ENCODE measurements around the gene TEX29. TPM values are rescaled to one million over a fixed set of nuclear protein-coding genes. Genes with fewer than 3 reads are reported as not detected.

TEX29 gene
- total and polyA plus RNA-seq, 7 donors, result 0.79 to 2.1 (median 1.5) TPM; not detected in 4

DNA sequence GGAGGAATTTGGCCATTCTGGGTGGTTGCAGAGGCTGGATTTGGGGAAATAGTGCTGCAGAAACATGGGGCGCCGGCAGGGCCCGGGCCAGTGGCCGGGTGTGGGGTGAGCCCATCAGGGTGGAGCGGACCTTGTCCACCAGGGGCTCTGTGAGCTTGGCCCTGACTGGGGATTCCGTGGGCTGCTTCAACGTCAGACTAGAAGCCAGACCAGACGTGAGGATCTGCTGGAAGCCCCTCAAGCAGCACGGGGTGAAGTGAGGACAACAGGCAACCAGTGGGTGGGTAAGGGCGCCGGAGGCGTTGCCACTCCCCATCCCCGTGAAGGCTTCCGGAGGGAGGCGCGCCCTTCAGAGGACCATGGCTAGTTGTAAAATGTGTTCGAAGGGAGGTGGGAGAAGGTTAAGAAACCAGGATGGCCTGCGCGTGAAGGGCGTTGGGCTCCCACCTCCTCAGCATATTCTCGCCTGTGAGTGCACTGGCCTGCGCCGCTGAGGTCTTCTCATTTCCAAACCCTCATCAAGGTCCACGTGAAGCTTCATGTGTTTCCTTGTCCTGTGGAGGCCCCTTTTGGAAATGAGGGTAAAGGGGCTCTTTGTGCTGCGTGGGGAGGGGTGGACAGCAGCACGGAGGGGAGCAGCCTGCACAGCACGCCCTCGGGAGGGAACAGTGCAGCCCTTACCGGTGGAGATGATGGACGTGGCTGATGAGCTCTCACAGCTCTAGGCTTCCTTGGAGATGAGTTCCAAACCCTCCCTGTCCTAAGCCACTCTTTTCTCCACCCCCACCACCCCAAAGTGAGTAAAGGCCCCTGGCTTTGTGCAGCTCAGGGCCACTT lies 8.3 kb downstream of the TEX29 start:
- H3K4me3 ChIP-seq, result no peak overlapping the region
- no peaks in the 10 kb centered on the region for H3K4me1 ChIP-seq
- intact Hi-C loops (cut with DNase I), result no loop called here
- no peak for TF ChIP-seq POLR2A (IDR thresholded peaks at IDR 0.05)
- H3K9me3 ChIP-seq, result no peaks in the 10 kb centered on the region
- 89 to 91% methylated on average over 30 of the region's 30 CpGs for WGBS, 2 donors
- no peak for DNase-seq
- H3K27me3 ChIP-seq, result no peaks in the 10 kb centered on the region
- H3K27ac ChIP-seq, result no peak overlapping the region
- H3K36me3 ChIP-seq, result no peaks in the 10 kb centered on the region

DNA sequence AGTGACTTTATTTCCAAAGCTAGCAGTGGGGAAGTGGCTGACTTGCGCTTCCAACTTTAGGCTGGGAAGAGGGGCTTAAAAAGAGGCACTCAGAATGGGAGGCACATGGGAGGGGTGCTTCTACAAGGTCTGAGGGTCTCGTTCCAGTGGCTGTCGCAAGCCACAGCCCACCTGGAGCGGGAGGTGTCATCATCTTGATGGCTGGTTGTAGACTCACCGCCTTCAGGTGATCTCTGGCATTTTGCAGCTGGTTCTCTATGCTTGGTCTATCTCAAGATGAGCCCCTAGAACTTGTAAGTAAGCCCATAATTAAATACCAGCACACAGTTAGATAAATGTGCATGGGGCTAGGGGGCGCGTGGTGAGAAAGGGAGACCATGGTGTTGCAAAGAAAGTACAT lies 9.2 kb downstream of the TEX29 start:
- no peak for DNase-seq
- no peaks in the 10 kb centered on the region for H3K4me1 ChIP-seq
- H3K27me3 ChIP-seq, result no peaks in the 10 kb centered on the region
- whole genome bisulfite sequencing, 2 donors, result 95% methylated on average over 7 of the region's 7 CpGs
- no peaks in the 10 kb centered on the region for H3K36me3 ChIP-seq
- intact Hi-C loops (cut with DNase I), result no loop called here
- H3K4me3 ChIP-seq, result no peak overlapping the region
- no peaks in the 10 kb centered on the region for H3K9me3 ChIP-seq
- H3K27ac ChIP-seq, result no peak overlapping the region
- TF ChIP-seq POLR2AphosphoS5 (IDR thresholded peaks at IDR 0.05) (no peak), EP300 (IDR thresholded peaks at IDR 0.05) (no peak), POLR2A (IDR thresholded peaks at IDR 0.05) (no peak)
- TF ChIP-seq, protein P1, sequence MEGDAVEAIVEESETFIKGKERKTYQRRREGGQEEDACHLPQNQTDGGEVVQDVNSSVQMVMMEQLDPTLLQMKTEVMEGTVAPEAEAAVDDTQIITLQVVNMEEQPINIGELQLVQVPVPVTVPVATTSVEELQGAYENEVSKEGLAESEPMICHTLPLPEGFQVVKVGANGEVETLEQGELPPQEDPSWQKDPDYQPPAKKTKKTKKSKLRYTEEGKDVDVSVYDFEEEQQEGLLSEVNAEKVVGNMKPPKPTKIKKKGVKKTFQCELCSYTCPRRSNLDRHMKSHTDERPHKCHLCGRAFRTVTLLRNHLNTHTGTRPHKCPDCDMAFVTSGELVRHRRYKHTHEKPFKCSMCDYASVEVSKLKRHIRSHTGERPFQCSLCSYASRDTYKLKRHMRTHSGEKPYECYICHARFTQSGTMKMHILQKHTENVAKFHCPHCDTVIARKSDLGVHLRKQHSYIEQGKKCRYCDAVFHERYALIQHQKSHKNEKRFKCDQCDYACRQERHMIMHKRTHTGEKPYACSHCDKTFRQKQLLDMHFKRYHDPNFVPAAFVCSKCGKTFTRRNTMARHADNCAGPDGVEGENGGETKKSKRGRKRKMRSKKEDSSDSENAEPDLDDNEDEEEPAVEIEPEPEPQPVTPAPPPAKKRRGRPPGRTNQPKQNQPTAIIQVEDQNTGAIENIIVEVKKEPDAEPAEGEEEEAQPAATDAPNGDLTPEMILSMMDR (IDR thresholded peaks at IDR 0.05), result no peak

DNA sequence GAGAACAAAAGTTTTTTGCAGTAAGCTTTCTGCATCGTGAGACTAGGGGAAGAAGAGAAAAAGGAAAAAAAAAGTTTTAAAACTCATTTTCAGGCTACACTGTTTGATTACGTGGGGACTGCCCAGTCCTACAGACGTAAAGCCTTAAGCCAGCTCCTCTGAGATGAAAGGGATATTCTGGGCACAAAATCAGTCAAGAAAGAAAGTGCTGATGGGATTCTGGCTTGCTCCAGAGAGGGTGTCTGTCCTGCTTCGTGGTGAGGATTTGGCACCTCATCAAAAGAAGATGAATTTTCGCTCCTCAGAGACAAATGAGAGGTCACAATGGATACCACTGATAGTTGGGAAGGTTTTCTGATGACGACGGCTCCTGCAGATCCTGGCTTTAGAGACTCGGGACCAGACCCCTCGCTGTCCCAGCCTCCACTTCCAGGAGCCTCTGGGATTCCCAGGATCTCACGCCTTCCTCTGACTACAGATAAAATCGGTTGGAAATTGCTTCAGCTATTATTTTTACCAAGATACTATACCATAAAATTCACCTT lies 9.7 kb downstream of the TEX29 start:
- no peak overlapping the region for H3K4me3 ChIP-seq
- no peak for TF ChIP-seq POLR2AphosphoS5 (IDR thresholded peaks at IDR 0.05)
- TF ChIP-seq EP300 (IDR thresholded peaks at IDR 0.05), result no peak
- TF ChIP-seq POLR2A (IDR thresholded peaks at IDR 0.05), result no peak
- TF ChIP-seq, protein P1 (IDR thresholded peaks at IDR 0.05), result no peak
- no peaks in the 10 kb centered on the region for H3K36me3 ChIP-seq
- H3K27ac ChIP-seq, result no peak overlapping the region
- WGBS, 2 donors, result 87% methylated on average over 11 of the region's 11 CpGs
- intact Hi-C loops (cut with DNase I), result no loop called here
- no peaks in the 10 kb centered on the region for H3K4me1 ChIP-seq
- DNase-seq, result no peak
- no peaks in the 10 kb centered on the region for H3K27me3 ChIP-seq
- H3K9me3 ChIP-seq, result no peaks in the 10 kb centered on the region

DNA sequence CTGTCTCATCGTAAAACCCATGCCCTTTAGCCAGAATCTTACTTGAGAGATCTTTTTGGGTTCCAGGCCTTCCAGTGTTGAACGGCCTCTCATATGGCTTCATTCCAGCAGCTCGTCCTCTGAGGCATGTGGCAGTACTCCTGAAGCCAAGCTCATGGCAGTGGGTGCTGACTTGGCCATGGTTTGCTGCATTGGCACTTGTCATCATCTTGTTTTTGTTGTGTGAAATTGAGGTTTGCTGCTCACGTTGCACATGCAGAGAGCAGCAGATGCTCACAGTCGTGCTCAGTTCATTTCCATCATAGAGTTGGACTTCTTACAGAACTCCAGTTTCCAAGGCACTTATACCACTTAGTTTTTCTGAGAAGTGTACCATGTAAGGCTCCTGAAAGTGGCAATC lies 14.9 kb downstream of the TEX29 start:
- Histone ChIP-seq H3K4me1 (no peaks in the 10 kb centered on the region), H3K27me3 (no peaks in the 10 kb centered on the region), H3K4me3 (no peak overlapping the region), H3K9me3 (no peaks in the 10 kb centered on the region), H3K27ac (no peak overlapping the region), H3K36me3 (no peaks in the 10 kb centered on the region)
- intact Hi-C loops (cut with DNase I), result no loop called here
- 86% methylated on average over 5 of the region's 5 CpGs for WGBS, 2 donors
- no peak for TF ChIP-seq POLR2AphosphoS5 (IDR thresholded peaks at IDR 0.05)
- TF ChIP-seq, protein P1 (IDR thresholded peaks at IDR 0.05), result no peak
- TF ChIP-seq EP300 (IDR thresholded peaks at IDR 0.05), result no peak
- TF ChIP-seq POLR2A (IDR thresholded peaks at IDR 0.05), result no peak
- no peak for DNase-seq

DNA sequence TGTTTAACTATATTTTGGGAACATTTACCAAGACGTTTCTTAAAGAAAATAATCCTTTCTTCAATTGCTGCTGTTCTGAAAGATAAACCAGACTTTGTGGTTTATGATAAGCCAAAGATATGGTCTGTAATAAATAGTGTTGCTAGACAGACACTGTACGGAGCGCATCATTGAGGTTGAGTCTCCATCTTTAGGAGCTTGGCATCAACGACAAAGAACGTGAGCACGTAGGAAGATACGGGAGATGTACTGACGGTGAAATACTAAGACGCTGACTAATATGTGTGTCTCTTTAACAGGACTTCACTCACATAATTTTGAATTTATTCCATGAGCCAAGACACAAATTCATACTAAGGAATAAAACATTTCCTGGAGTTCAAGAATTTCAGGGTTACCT lies 16.2 kb downstream of the TEX29 start:
- intact Hi-C loops (cut with DNase I), result no loop called here
- Histone ChIP-seq H3K9me3 (no peaks in the 10 kb centered on the region), H3K4me1 (no peaks in the 10 kb centered on the region), H3K4me3 (no peak overlapping the region), H3K27ac (no peak overlapping the region), H3K27me3 (no peaks in the 10 kb centered on the region), H3K36me3 (no peaks in the 10 kb centered on the region)
- TF ChIP-seq POLR2AphosphoS5 (IDR thresholded peaks at IDR 0.05), result no peak
- no peak for TF ChIP-seq POLR2A (IDR thresholded peaks at IDR 0.05)
- TF ChIP-seq, protein P1 (IDR thresholded peaks at IDR 0.05), result no peak
- TF ChIP-seq EP300 (IDR thresholded peaks at IDR 0.05), result no peak
- WGBS, 2 donors, result 87 to 93% methylated on average over 9 of the region's 9 CpGs
- no peak for DNase-seq
